Hepatocyte (in vitro differentiated cells): Measurements from ENCODE around the gene MCF2. TPM values are rescaled to one million over a fixed set of nuclear protein-coding genes. Genes with fewer than 3 reads are reported as not detected.

Experiments used
- DNase-seq: peaks from one replicate; pipeline ENCODE4 v3.0.0-alpha.2; 2016; ENCODE audit warnings: low spot score
- H2AFZ ChIP-seq: fragments of 200-600 bp; sonication (generic); 2 replicates; pipeline ENCODE4 v1.6.0; 2016; ENCODE audit warnings: antibody characterized with exemption, mild to moderate bottlenecking
- H3K27ac ChIP-seq: fragments of 200-600 bp; sonication (generic); 2 replicates; pipeline ENCODE4 v1.5.1; 2016; ENCODE audit warnings: mild to moderate bottlenecking
- H3K27me3 ChIP-seq: fragments of 200-600 bp; sonication (generic); 2 replicates; pipeline ENCODE4 v1.6.1; 2016
- H3K36me3 ChIP-seq: fragments of 200-600 bp; sonication (generic); replicated peaks from 2 replicates; pipeline ENCODE4 v1.5.1; 2016; ENCODE audit warnings: low read depth; ENCODE audit not compliant: insufficient read depth
- H3K4me1 ChIP-seq: fragments of 200-600 bp; sonication (generic); 2 replicates; pipeline ENCODE4 v1.5.1; 2016; ENCODE audit warnings: mild to moderate bottlenecking, moderate library complexity; ENCODE audit not compliant: insufficient read depth
- H3K4me2 ChIP-seq: fragments of 200-600 bp; sonication (generic); 2 replicates; pipeline ENCODE4 v1.6.0; 2016
- H3K4me3 ChIP-seq: fragments of 200-600 bp; sonication (generic); 2 replicates; pipeline ENCODE4 v1.5.1; 2016; ENCODE audit warnings: mild to moderate bottlenecking
- H3K79me2 ChIP-seq: fragments of 200-600 bp; sonication (generic); 2 replicates; pipeline ENCODE4 v1.6.0; 2017; ENCODE audit warnings: mild to moderate bottlenecking
- H3K9me2 ChIP-seq: fragments of 200-600 bp; sonication (generic); replicated peaks from 2 replicates; pipeline ENCODE4 v1.6.0; 2017; ENCODE audit warnings: mild to moderate bottlenecking; ENCODE audit not compliant: insufficient read depth
- H3K9me3 ChIP-seq: fragments of 200-600 bp; sonication (generic); 2 replicates; pipeline ENCODE4 v1.5.1; 2016; ENCODE audit warnings: low read depth, mild to moderate bottlenecking
- H4K20me1 ChIP-seq: fragments of 200-600 bp; sonication (generic); 2 replicates; pipeline ENCODE4 v1.6.0; 2016; ENCODE audit warnings: mild to moderate bottlenecking; ENCODE audit not compliant: insufficient read depth, poor library complexity, severe bottlenecking
- CTCF ChIP-seq: fragments of 200-600 bp; sonication (generic); IDR thresholded peaks from 2 replicates; pipeline ENCODE4 v1.5.1; 2016; ENCODE audit warnings: antibody characterized with exemption, mild to moderate bottlenecking; ENCODE audit not compliant: poor library complexity
- EZH2 ChIP-seq: fragments of 200-600 bp; sonication (generic); IDR thresholded peaks from 2 replicates; pipeline ENCODE4 v1.6.1; 2016; ENCODE audit warnings: antibody characterized with exemption, mild to moderate bottlenecking, borderline replicate concordance
- EZH2phosphoT487 ChIP-seq: fragments of 200-600 bp; sonication (generic); IDR thresholded peaks from one replicate; pipeline ENCODE4 v1.6.1; 2018; ENCODE audit warnings: antibody characterized with exemption, mild to moderate bottlenecking, low read depth, moderate library complexity; ENCODE audit not compliant: unreplicated experiment, severe bottlenecking
- WGBS: methylation state at CpG from one replicate; pipeline ENCODE4 v1.1.6; 2016; ENCODE audit warnings: low lambda C conversion rate; ENCODE audit errors: missing lambda C conversion rate; 5-methylcytosine and 5-hydroxymethylcytosine counted together
- polyA plus RNA-seq: library from polyadenylated mRNA; unstranded; fragments of >200 nt; fragmentation: Nextera tagmentation; extraction: Ambion mirVana; gene quantifications from 2 replicates; pipeline ENCODE4 v1.2.1, GENCODE V29; 2016
- total RNA-seq: library from RNA; depleted of rRNA; stranded (reverse); fragments of >200 nt; gene quantifications from 2 replicates; pipeline ENCODE4 v1.2.3, GENCODE V29; 2014

The MCF2 gene
- total and polyA plus RNA-seq, 2 experiments from 2014 or later: 0.13 TPM; not detected in 1

GRCh38 chrX:139720136-139720535 is 12.2 kb upstream of the MCF2 start:
- no peaks in the 10 kb centered on the region for H3K9me2 ChIP-seq
- no peak overlapping the region for H3K27ac ChIP-seq
- no peak overlapping the region for H3K4me3 ChIP-seq
- WGBS: 42% methylated on average over 5 of the region's 5 CpGs
- no peak overlapping the region for H2AFZ ChIP-seq
- DNase-seq: no peak
- no peak overlapping the region for H3K4me2 ChIP-seq
- no peak for TF ChIP-seq CTCF
- no peak for TF ChIP-seq EZH2
- no peak for TF ChIP-seq EZH2phosphoT487
- no peaks in the 10 kb centered on the region for H3K4me1 ChIP-seq
- H3K36me3 ChIP-seq: no peaks in the 10 kb centered on the region
- H3K27me3 ChIP-seq: no peaks in the 10 kb centered on the region
- H3K9me3 ChIP-seq: no peaks in the 10 kb centered on the region
- no peaks in the 10 kb centered on the region for H3K79me2 ChIP-seq
- H4K20me1 ChIP-seq: no peaks in the 10 kb centered on the region

GRCh38 chrX:139702658-139703057 is 5.3 kb downstream of the MCF2 start:
- H3K9me2 ChIP-seq: no peaks in the 10 kb centered on the region
- no peak for TF ChIP-seq CTCF
- no peak for TF ChIP-seq EZH2phosphoT487
- H3K27me3 ChIP-seq: no peaks in the 10 kb centered on the region
- DNase-seq: no peak
- H3K9me3 ChIP-seq: peaks cover 3% of the 10 kb centered on the region
- WGBS: 83% methylated on average over 3 of the region's 3 CpGs
- no peaks in the 10 kb centered on the region for H3K79me2 ChIP-seq
- no peaks in the 10 kb centered on the region for H4K20me1 ChIP-seq
- no peak overlapping the region for H3K4me2 ChIP-seq
- H3K27ac ChIP-seq: no peak overlapping the region
- no peaks in the 10 kb centered on the region for H3K4me1 ChIP-seq
- no peak overlapping the region for H2AFZ ChIP-seq
- no peak overlapping the region for H3K4me3 ChIP-seq
- no peaks in the 10 kb centered on the region for H3K36me3 ChIP-seq

- H2AFZ ChIP-seq: no peak overlapping the region
These were observed 15.1 kb downstream of the MCF2 start for GRCh38 chrX:139692908-139693307.

More at GRCh38 chrX:139692908-139693307, 15.1 kb downstream of the MCF2 start:
- Histone ChIP-seq H3K4me1 (no peaks in the 10 kb centered on the region), H3K79me2 (no peaks in the 10 kb centered on the region), H3K27me3 (peaks cover 11% of the 10 kb centered on the region), H4K20me1 (no peaks in the 10 kb centered on the region), H3K4me3 (no peak overlapping the region), H3K4me2 (no peak overlapping the region), H3K9me2 (no peaks in the 10 kb centered on the region), H3K27ac (no peak overlapping the region), H3K36me3 (no peaks in the 10 kb centered on the region), H3K9me3 (no peaks in the 10 kb centered on the region)
- no peak for DNase-seq
- WGBS: 68% methylated on average over 8 of the region's 8 CpGs
- no peak for TF ChIP-seq EZH2
- TF ChIP-seq CTCF: no peak
- TF ChIP-seq EZH2phosphoT487: no peak
